ENCODE results near the gene EPHA2.

EPHA2 gene

GRCh38 chr1:16186655-16187235 lies 30.9 kb upstream of the EPHA2 start:
- H3K9me3 ChIP-seq (ENCODE audit: insufficient read depth, low read length, severe bottlenecking) = no peaks in the 10 kb centered on the region
- no peak for DNase-seq
- no peak overlapping the region for H3K4me2 ChIP-seq (ENCODE audit: insufficient read depth, low read length)
- H3K36me3 ChIP-seq (ENCODE audit: insufficient read depth, low read length) = no peaks in the 10 kb centered on the region
- peaks cover 4% of the 10 kb centered on the region for H3K27me3 ChIP-seq (ENCODE audit: insufficient read depth, low read length, poor library complexity)
- no peaks in the 10 kb centered on the region for H3K4me1 ChIP-seq (ENCODE audit: insufficient read depth, low read length)
- H2AFZ ChIP-seq (ENCODE audit: low read depth, low read length) = no peak overlapping the region
- H3K4me3 ChIP-seq (ENCODE audit: low read depth in 1 of 2, low read length in 2 of 2) = no peak overlapping the region
- TF ChIP-seq CTCF (IDR thresholded peaks at IDR 0.05; ENCODE audit: borderline replicate concordance, extremely low read depth, low read length, poor library complexity, severe bottlenecking) (no peak), EZH2 (IDR thresholded peaks at IDR 0.05; ENCODE audit: borderline replicate concordance, low read depth, low read length, severe bottlenecking) (no peak)
- H3K27ac ChIP-seq (ENCODE audit: low read length) = no peak overlapping the region
- no peaks in the 10 kb centered on the region for H3K79me2 ChIP-seq (ENCODE audit: insufficient read depth, low read length)
- ATAC-seq (ENCODE audit: insufficient read depth, low read depth) = no peak
- no peaks in the 10 kb centered on the region; the same call in 1 of the 2 replicates for H4K20me1 ChIP-seq (ENCODE audit: insufficient read depth, low read length)
- no peak overlapping the region for H3K9ac ChIP-seq (ENCODE audit: low read depth, low read length)

GRCh38 chr1:16184557-16185303 lies 28.9 kb upstream of the EPHA2 start:
- H3K79me2 ChIP-seq (ENCODE audit: insufficient read depth, low read length) = no peaks in the 10 kb centered on the region
- H3K36me3 ChIP-seq (ENCODE audit: insufficient read depth, low read length) = no peaks in the 10 kb centered on the region
- peaks cover 4% of the 10 kb centered on the region for H3K27me3 ChIP-seq (ENCODE audit: insufficient read depth, low read length, poor library complexity)
- no peak overlapping the region for H3K27ac ChIP-seq (ENCODE audit: low read length)
- H3K4me2 ChIP-seq (ENCODE audit: insufficient read depth, low read length) = no peak overlapping the region
- H3K9me3 ChIP-seq (ENCODE audit: insufficient read depth, low read length, severe bottlenecking) = no peaks in the 10 kb centered on the region
- DNase-seq (no peak), ATAC-seq (ENCODE audit: insufficient read depth, low read depth) (no peak)
- H4K20me1 ChIP-seq (ENCODE audit: insufficient read depth, low read length) = no peaks in the 10 kb centered on the region; the same call in 1 of the 2 replicates
- no peak overlapping the region for H3K9ac ChIP-seq (ENCODE audit: low read depth, low read length)
- no peak overlapping the region for H3K4me3 ChIP-seq (ENCODE audit: low read depth in 1 of 2, low read length in 2 of 2)
- no peak overlapping the region for H2AFZ ChIP-seq (ENCODE audit: low read depth, low read length)
- TF ChIP-seq EZH2 (IDR thresholded peaks at IDR 0.05; ENCODE audit: borderline replicate concordance, low read depth, low read length, severe bottlenecking) (no peak), CTCF (IDR thresholded peaks at IDR 0.05; ENCODE audit: borderline replicate concordance, extremely low read depth, low read length, poor library complexity, severe bottlenecking) (no peak)
- H3K4me1 ChIP-seq (ENCODE audit: insufficient read depth, low read length) = no peaks in the 10 kb centered on the region

- Histone ChIP-seq H3K4me2 (ENCODE audit: insufficient read depth, low read length) (no peak overlapping the region), H3K9ac (ENCODE audit: low read depth, low read length) (no peak overlapping the region), H3K4me1 (ENCODE audit: insufficient read depth, low read length) (no peaks in the 10 kb centered on the region)
These were observed 28.1 kb upstream of the EPHA2 start for GRCh38 chr1:16183765-16184556.

More at GRCh38 chr1:16183765-16184556, 28.1 kb upstream of the EPHA2 start:
- ATAC-seq (ENCODE audit: insufficient read depth, low read depth) (no peak), DNase-seq (no peak)
- Histone ChIP-seq H3K9me3 (ENCODE audit: insufficient read depth, low read length, severe bottlenecking) (no peaks in the 10 kb centered on the region), H3K27ac (ENCODE audit: low read length) (no peak overlapping the region), H3K4me3 (ENCODE audit: low read depth in 1 of 2, low read length in 2 of 2) (no peak overlapping the region), H4K20me1 (ENCODE audit: insufficient read depth, low read length) (no peaks in the 10 kb centered on the region; the same call in 1 of the 2 replicates), H3K79me2 (ENCODE audit: insufficient read depth, low read length) (no peaks in the 10 kb centered on the region), H3K36me3 (ENCODE audit: insufficient read depth, low read length) (no peaks in the 10 kb centered on the region), H2AFZ (ENCODE audit: low read depth, low read length) (no peak overlapping the region), H3K27me3 (ENCODE audit: insufficient read depth, low read length, poor library complexity) (peaks cover 4% of the 10 kb centered on the region)
- no peak for TF ChIP-seq EZH2 (IDR thresholded peaks at IDR 0.05; ENCODE audit: borderline replicate concordance, low read depth, low read length, severe bottlenecking)
- TF ChIP-seq CTCF (IDR thresholded peaks at IDR 0.05; ENCODE audit: borderline replicate concordance, extremely low read depth, low read length, poor library complexity, severe bottlenecking) = no peak

Data from DND-41 (cell line).